ENCODE measurements around the gene APOL3.
A peak's percentile ranks its signal among the peaks of the same experiment; 100 is the strongest.
"Not testable (repeated sequence)": the region's sequence is repeated elsewhere in the genome, so short reads cannot be mapped to it uniquely, and the experiment has no call there.

Gene APOL3

GRCh38 chr22:36129486-36130388, 30.8 kb downstream of the APOL3 start:
- no peak for DNase-seq

DNA sequence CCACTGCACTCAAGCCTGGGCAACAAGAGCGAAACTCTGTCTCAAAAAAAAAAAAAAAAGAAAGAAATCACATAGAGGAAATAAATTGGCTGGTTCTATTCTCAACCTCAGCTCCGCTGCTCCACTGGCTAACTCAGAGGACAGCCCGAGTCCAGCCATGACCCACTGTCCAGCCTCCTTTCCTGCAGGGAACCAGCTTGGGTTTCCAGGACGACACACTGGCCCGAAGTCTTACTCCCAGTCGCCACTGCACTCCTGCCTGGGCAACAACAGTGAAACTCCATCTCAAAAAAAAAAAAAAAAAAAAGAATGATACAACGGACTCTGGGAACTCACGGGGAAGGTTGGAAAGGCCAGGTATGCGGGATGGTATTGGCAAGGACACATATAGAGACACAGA, 31.5 kb downstream of the APOL3 start:
- no peak for DNase-seq

DNA sequence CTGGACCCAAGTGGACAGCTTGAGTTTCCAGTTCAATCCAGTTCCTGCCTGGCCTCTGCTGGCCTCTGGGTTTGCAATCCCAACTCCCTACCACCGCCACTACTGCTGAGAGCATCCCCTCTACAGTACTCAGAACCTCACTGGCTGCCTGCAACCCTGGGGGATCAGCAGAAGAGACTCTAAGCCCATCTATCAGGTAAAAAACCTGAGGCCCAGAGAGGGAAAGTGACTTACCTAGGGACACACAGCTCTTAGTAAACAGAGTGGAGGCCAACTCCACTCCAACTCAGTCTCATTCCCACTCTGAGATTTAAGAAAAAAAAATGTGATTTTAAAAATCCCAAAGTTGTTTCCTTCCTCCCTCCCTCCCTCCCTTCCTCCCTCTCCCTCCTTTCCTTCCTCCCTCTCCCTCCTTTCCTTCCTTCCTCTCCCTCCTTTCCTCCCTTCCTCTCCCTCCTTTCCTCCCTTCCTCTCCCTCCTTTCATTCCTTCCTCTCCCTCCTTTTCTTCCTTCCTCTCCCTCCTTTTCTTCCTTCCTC, 34.5 kb downstream of the APOL3 start:
- DNase-seq: no peak

DNA sequence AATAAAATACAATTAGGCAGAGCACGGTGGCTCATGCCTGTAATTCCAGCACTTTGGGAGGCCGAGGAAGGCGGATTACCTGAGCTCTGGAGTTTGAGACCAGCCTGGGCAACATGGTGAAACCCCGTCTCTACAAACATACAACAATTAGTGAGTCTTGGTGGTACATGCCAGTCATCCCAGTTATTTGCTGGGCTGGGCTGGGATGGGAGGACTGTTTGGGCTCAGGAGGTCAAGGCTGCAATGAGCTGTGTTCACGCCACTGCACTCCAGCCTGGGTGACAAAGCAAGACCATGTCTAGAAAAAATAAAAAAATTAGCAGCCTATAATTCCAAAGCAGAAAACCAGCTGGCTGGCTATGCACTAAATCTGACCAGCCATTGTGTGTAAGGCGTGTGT, 35.1 kb downstream of the APOL3 start:
- DNase-seq: no peak

DNA sequence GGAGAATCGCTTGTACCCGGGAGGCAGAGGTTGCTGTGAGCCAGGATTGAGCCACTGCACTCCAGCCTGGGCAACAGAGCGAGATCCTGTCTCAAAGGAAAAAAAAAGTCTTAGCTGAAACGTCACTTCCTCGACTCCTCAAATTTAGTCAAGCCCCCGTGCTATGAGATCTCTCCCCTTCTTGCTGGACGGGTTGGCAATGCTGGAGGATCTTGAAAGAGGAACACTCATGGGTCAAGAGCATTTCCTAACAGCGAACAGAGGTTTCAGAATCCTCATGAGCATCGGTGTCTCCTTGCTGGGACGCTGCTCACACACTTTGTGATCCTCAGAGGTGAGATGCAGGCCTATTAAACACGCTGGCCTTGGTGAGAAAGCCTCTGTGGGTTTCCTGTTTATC, 35.9 kb downstream of the APOL3 start:
- no peak for DNase-seq

DNA sequence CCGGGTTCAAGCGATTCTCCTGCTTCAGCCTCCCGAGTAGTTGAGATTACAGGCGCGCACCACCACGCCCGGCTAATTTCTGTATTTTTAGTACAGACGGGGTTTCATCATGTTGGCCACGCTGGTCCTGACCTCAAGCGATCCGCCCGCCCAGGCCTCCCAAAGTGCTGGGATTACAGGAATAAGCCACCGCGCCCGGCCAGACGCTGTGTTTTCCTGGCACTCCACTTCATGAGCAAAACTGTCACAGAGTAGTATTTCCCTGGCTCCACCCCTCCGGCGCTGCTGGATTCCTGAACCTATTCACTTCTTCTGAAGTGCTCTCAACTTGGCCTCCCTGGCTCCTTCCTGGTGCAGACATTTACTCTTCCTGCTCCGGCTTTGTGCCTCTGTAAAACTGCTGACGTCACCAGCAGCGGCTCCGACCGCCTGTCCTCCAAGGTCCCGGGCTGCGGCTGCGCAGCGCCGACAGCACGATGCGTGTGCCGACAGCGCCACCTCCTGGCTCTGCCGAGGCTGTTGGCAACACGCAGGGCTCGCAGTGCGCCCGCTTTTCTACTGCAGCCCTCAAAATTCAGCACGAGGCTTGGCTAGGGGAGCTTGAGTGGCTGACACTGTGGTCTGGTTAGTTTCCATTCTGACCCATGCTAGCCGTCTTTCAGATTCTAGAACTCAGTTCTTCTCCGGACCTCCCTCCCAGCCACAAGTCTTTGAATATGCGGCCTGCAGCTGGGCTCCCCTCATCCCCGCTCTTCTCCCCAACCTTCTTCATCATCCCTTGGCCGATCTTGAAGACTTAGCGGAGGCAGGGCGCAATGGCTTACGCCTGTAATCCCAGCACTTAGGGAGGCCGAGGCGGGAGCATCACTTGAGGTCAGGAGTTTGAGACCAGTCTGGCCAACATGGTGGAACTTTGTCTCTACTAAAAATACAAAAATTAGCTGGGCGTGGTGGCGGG, 36.6 kb downstream of the APOL3 start:
- DNase-seq: peak; percentile 94

- DNase-seq: not testable (repeated sequence)
Measured at GRCh38 chr22:36120621-36121351, 39.8 kb downstream of the APOL3 start.

- DNase-seq: no peak
Measured at GRCh38 chr22:36117053-36117554, 43.5 kb downstream of the APOL3 start.

- no peak for DNase-seq
Measured at GRCh38 chr22:36116127-36116526, 44.4 kb downstream of the APOL3 start.

DNA sequence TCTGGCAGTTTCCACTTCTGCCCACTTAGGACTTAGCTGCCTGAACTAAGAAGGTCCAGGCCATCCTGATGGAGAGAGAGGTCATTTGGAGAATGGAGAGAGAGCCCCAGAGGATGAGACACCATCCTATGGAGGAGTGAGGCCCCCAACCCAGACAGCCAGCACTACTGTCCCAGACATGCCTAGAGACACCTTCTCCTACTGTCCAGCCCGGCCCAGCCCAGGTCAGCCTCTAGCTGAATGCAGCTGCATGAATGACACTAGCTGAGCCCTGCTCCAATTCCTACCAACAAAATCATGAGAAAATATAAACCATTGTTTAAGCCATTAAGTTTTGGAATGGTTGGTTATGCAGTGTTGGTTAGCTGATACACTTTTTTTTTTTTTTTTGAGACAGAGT, 47.4 kb downstream of the APOL3 start:
- DNase-seq: no peak

DNA sequence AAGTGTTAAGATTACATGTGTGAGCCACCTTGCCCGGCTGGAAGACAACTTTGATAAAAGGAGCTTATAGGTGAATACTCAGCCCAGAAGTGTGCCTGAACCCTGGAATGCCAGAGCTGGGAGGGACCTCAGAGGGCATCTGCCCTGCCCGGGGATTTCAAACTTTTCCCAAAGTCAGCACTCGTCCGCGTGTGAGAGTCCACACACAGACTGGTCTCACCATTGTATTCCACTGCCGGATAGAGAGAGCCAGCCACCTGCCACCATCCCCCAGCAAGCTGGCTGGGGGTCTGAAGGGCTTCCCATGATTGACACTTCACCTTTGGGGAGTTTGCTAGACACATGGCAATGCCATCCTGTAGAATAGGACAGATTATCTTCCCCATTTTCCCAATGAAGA, 49.2 kb downstream of the APOL3 start:
- DNase-seq: no peak

DNA sequence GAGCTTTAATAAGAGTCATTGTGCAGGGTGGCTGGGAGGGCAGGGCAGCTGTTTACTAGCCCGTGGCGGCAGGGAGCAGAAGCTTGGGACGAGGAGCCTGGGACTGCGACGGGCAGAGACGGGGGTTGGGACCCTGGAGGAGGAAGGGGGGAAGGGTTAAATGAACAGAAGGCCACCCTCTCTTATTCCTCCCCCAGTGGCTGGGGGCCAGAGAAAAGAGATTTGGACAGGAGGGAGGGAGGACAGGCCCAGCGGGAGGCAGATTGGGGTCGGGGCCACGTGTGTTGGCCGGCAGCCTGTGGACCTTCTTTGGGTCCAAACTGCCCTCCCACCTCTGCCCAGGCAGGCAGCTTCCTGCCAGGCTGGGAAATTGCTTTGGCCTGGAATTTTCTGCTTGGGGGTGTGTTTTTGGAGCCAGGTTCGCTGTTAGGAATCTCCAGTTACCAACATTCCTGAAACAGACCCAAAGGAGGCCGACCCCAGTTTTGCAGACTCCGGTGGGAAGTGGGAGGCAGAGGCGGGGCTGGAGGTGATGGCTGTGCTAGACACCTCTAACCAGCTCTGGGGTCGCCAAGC, 50.2 kb downstream of the APOL3 start:
- DNase-seq: no peak

DNA sequence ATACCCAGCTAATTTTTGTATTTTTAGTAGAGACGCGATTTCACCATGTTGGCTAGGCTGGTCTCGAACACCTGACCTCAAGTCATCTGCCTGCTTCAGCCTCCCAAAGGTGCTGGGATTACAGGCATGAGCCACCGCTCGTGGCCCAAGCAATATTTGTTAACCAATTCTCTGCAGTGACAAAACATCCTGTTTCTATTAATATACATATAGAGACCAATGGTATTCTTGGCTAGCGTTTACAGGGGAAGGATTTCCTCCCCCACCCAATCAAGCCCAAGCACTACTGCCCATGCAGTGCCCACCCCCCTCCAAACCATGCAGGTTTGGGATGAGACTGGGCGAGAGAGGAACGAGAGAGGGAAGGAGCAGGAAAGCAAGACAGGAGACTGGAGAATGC, 53.1 kb downstream of the APOL3 start:
- DNase-seq: no peak

GRCh38 chr22:36106910-36107309, 53.6 kb downstream of the APOL3 start:
- no peak for DNase-seq

DNA sequence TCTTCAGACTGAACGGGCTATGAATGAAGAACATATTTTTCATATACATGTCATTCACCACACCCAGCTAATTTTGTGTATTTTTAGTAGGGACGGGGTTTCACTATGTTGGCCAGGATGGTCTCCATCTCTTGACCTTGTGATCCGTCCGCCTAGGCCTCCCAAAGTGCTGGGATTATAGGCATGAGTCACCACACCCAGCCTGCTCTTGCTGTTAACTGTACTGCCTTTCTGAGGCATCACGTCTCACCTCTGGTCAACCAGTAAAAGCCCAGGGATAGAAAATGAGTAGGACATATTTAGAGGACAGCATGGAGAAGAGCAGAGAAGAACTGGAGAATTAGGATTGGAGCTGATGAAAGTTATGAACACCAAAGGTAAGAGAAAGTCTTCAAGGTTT, 55.6 kb downstream of the APOL3 start:
- DNase-seq: no peak

GRCh38 chr22:36104435-36104834, 56.1 kb downstream of the APOL3 start:
- no peak for DNase-seq

DNA sequence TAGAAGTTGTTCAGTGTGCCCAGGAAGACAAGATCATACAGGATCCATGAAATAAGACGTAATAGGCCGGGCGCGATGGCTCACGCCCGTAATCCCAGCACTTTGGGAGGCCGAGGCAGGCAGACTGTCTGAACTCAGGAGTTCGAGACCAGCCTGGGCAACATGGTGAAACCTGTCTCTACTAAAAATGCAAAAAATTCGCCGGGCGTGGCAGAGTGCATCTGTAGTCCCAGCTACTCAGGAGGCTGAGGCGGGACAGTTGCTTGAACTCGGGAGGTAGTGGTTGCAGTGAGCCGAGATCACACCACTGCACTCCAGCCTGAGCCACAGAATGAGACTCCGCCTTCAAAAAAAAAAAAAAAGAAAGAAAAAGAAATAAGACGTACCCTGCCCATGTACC, 56.7 kb downstream of the APOL3 start:
- no peak for DNase-seq

- no peak for DNase-seq
Measured at GRCh38 chr22:36102995-36103394, 57.6 kb downstream of the APOL3 start.

DNA sequence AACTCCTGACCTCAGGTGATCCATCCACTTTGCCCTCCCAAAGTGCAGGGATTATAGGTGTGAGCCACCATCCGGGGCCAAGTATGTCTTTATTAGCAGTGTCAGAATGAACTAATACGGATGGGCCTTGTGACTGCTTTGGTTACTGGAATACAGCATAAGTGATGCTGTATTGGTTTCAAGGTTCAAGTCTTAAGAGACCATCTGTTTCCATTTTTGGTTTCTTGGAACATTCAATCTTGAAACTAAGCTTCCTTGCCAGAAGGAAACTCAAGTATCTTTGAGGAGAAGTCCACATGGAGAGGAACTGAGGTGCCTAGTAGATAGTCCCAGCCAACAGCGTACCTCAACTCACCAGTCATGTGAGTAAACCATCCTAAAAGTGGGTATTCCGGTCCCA, 58.8 kb downstream of the APOL3 start:
- DNase-seq: no peak

GRCh38 chr22:36100908-36101307, 59.6 kb downstream of the APOL3 start:
- not testable (repeated sequence) for DNase-seq

- no peak for DNase-seq
Measured at GRCh38 chr22:36100134-36100824, 60.3 kb downstream of the APOL3 start.

DNA sequence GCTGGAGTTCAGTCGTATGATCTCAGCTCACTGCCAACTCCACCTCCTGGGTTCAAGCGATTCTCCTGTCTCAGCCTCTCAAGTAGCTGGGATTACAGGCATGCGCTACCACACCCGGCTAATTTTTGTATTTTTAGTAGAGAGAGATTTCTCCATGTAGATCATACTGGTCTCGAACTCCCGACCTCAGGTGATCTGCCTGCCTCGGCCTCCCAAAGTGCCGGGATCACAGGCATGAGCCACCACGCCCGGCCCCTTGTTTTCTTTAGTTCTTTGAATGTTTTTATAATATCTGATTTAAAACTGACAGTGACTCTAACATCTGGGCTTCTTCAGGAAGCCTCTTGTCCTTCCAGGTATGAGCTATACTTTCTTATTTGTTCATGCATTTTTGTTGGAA, 61.0 kb downstream of the APOL3 start:
- not testable (repeated sequence) for DNase-seq

Measured in midbrain (tissue), 1 donor.